Liver (tissue), 9 donors: ENCODE results near the gene LRRC47. TPM values are rescaled to one million over a fixed set of nuclear protein-coding genes. Genes with fewer than 3 reads are reported as not detected.

Source experiments
- DNase-seq: peaks from one replicate; pipeline ENCODE4 v3.0.0-alpha.2; 2017; ENCODE audit warnings: low spot score
- H3K27ac ChIP-seq, 2 donors: one replicate each; pipeline ENCODE4 v1.7.0; 2013; ENCODE audit warnings: inconsistent platforms in 2 of 2, low read length in 2 of 2, control low read depth in 1 of 2, low read depth in 1 of 2, mild to moderate bottlenecking in 1 of 2
- H3K27me3 ChIP-seq, 4 donors: one replicate each; pipeline versions ENCODE4 v1.6.1 to v1.7.0; 2013; ENCODE audit warnings: low read length in 3 of 4, inconsistent platforms in 1 of 4, mild to moderate bottlenecking in 1 of 4, moderate library complexity in 1 of 4; ENCODE audit not compliant: control insufficient read depth in 4 of 4, insufficient read depth in 4 of 4
- H3K36me3 ChIP-seq, 4 donors: one replicate each; pipeline versions ENCODE4 v1.6.1 to v1.7.0; 2013; ENCODE audit warnings: low read length in 3 of 4, mild to moderate bottlenecking in 3 of 4, low read depth in 1 of 4, moderate library complexity in 1 of 4; ENCODE audit not compliant: control insufficient read depth in 4 of 4, insufficient read depth in 3 of 4
- H3K4me1 ChIP-seq, 4 donors: one replicate each; pipeline versions ENCODE4 v1.6.1 to v1.7.0; 2013; ENCODE audit warnings: low read length in 3 of 4, mild to moderate bottlenecking in 3 of 4, moderate library complexity in 1 of 4; ENCODE audit not compliant: control insufficient read depth in 4 of 4, insufficient read depth in 4 of 4
- H3K4me3 ChIP-seq, 3 donors: one replicate each; pipeline versions ENCODE4 v1.6.1 to v1.7.0; 2013; ENCODE audit warnings: low read length in 3 of 3, control low read depth in 1 of 3, low read depth in 1 of 3, mild to moderate bottlenecking in 1 of 3
- H3K9ac ChIP-seq, 2 donors: one replicate each; pipeline ENCODE4 v1.7.0; 2013; ENCODE audit warnings: low read length in 2 of 2, mild to moderate bottlenecking in 2 of 2, moderate library complexity in 2 of 2, control low read depth in 1 of 2, low read depth in 1 of 2
- H3K9me3 ChIP-seq, 4 donors: one replicate each; pipeline versions ENCODE4 v1.6.1 to v1.7.0; 2013; ENCODE audit warnings: low read length in 3 of 4; ENCODE audit not compliant: control insufficient read depth in 4 of 4
- EGR1 ChIP-seq, 2 donors: IDR thresholded peaks; 2 replicates each; pipeline ENCODE4 v1.6.1; 2016 to 2018; ENCODE audit warnings: antibody characterized with exemption in 2 of 2, low read depth in 2 of 2
- FOXA1 ChIP-seq: IDR thresholded peaks from 2 replicates; pipeline ENCODE4 v1.6.1; 2016; ENCODE audit warnings: antibody characterized with exemption
- FOXA2 ChIP-seq: IDR thresholded peaks from 2 replicates; pipeline ENCODE4 v1.6.1; 2016; ENCODE audit warnings: antibody characterized with exemption
- GABPA ChIP-seq, 2 donors: IDR thresholded peaks in 1 of 2; conservative IDR thresholded peaks in 1 of 2; 2 replicates each; pipeline ENCODE4 v1.6.1; 2016; ENCODE audit warnings: antibody characterized with exemption in 2 of 2, mild to moderate bottlenecking in 1 of 2, moderate library complexity in 1 of 2
- HNF4A ChIP-seq, 2 donors: conservative IDR thresholded peaks; 2 replicates each; pipeline ENCODE4 v1.6.1; 2016; ENCODE audit warnings: antibody characterized with exemption in 2 of 2, mild to moderate bottlenecking in 2 of 2
- HNF4G ChIP-seq: IDR thresholded peaks from 2 replicates; pipeline ENCODE4 v1.6.1; 2016; ENCODE audit warnings: antibody characterized with exemption
- JUND ChIP-seq, 2 donors: IDR thresholded peaks; 2 replicates each; pipeline ENCODE4 v1.6.1; 2016; ENCODE audit warnings: antibody characterized with exemption in 2 of 2
- NR2F2 ChIP-seq: IDR thresholded peaks from 2 replicates; pipeline ENCODE4 v1.6.1; 2016; ENCODE audit warnings: antibody characterized with exemption
- RAD21 ChIP-seq, 2 donors: IDR thresholded peaks; 2 replicates each; pipeline ENCODE4 v1.6.1; 2016; ENCODE audit warnings: antibody characterized with exemption in 2 of 2, mild to moderate bottlenecking in 2 of 2
- RXRA ChIP-seq, 2 donors: IDR thresholded peaks; 2 replicates each; pipeline ENCODE4 v1.6.1; 2017 to 2018; ENCODE audit warnings: antibody characterized with exemption in 2 of 2, mild to moderate bottlenecking in 1 of 2
- SP1 ChIP-seq: IDR thresholded peaks from 2 replicates; pipeline ENCODE4 v1.6.1; 2018; ENCODE audit warnings: antibody characterized with exemption, mild to moderate bottlenecking
- TAF1 ChIP-seq: conservative IDR thresholded peaks from 2 replicates; pipeline ENCODE4 v1.6.1; 2016; ENCODE audit warnings: antibody characterized with exemption, mild to moderate bottlenecking
- YY1 ChIP-seq: IDR thresholded peaks from 2 replicates; pipeline ENCODE4 v1.6.1; 2016; ENCODE audit warnings: antibody characterized with exemption, mild to moderate bottlenecking
- WGBS: extraction: QIAGEN DNeasy Blood & Tissue Kit; methylation state at CpG from one replicate; pipeline ENCODE4 v1.1.7; 2013; 5-methylcytosine and 5-hydroxymethylcytosine counted together
- polyA plus RNA-seq, 2 donors: library from polyadenylated mRNA; stranded (reverse) in 1 of 2; unstranded in 1 of 2; fragments of 200-250 nt in 1 of 2; fragments of >200 nt in 1 of 2; fragmentation: Nextera tagmentation in 1 of 2; extraction: Ambion mirVana in 1 of 2; gene quantifications; one replicate each; pipeline versions ENCODE4 v1.2.1 to v1.2.3, GENCODE V29; 2013 to 2015
- total RNA-seq, 2 donors: library from RNA; depleted of rRNA; stranded (reverse); fragments of >200 nt; gene quantifications; one replicate each; pipeline ENCODE4 v1.2.3, GENCODE V29; 2014
- TF ChIP-seq, protein P1 (sequence below): IDR thresholded peaks from 2 replicates; pipeline ENCODE4 v1.6.1; 2016; ENCODE audit warnings: antibody characterized with exemption
- TF ChIP-seq, protein P2 (sequence below): IDR thresholded peaks from 2 replicates; pipeline ENCODE4 v1.6.1; 2016; ENCODE audit warnings: antibody characterized with exemption, mild to moderate bottlenecking
- TF ChIP-seq, protein P3 (sequence below): IDR thresholded peaks from 2 replicates; pipeline ENCODE4 v1.6.1; 2016; ENCODE audit warnings: antibody characterized with exemption
- TF ChIP-seq, protein P4 (sequence below): fragments of 150-350 bp; IDR thresholded peaks from 2 replicates; pipeline ENCODE4 v1.5.1; 2017; ENCODE audit warnings: improper control_type of control experiment, low read depth, low read length; ENCODE audit not compliant: missing input control
- TF ChIP-seq, protein P5 (sequence below): IDR thresholded peaks from 2 replicates; pipeline ENCODE4 v1.6.1; 2016; ENCODE audit warnings: antibody characterized with exemption
- donor health status: healthy.
- donor health status: healthy.
- donor health status: healthy.
- donor health status: healthy.
- donor health status: healthy.

LRRC47 gene
- total and polyA plus RNA-seq, 4 donors: 8.7 to 23.8 (median 15.4) TPM

DNA sequence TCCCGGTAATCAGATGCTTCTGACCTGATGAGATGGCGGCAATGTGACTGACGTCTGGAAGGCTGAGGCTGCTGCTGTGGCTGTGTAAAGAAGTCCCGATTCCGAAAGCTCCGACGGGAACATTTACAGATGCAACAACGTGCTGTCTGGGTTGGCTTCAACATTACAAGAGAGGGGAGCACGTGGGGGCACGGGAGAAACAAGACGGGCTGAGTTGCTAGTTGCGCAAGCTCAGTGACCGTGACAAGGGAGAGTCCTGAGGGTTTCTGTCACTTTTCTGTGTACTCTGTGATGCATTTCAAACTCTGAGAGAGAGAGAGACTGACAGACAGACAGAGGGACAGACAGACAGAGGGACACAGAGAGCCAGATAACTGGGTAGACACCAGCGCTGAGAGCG, 25.6 kb upstream of the LRRC47 start:
- H3K9me3 ChIP-seq: no peaks in the 10 kb centered on the region
- H3K27me3 ChIP-seq: no peaks in the 10 kb centered on the region
- TF ChIP-seq FOXA1 (no peak), HNF4G (no peak), HNF4A (conservative IDR thresholded peaks at IDR 0.05) (no peak), NR2F2 (no peak), YY1 (no peak), TAF1 (no peak), RXRA (IDR thresholded peaks at IDR 0.05) (no peak), GABPA (IDR thresholded peaks at IDR 0.05 in 1 of 2, conservative IDR thresholded peaks at IDR 0.05 in 1 of 2) (no peak), SP1 (no peak), RAD21 (IDR thresholded peaks at IDR 0.05) (no peak), FOXA2 (no peak), JUND (IDR thresholded peaks at IDR 0.05) (no peak), EGR1 (IDR thresholded peaks at IDR 0.05; ENCODE audit: low read depth in 2 of 2) (no peak)
- TF ChIP-seq, protein P1, sequence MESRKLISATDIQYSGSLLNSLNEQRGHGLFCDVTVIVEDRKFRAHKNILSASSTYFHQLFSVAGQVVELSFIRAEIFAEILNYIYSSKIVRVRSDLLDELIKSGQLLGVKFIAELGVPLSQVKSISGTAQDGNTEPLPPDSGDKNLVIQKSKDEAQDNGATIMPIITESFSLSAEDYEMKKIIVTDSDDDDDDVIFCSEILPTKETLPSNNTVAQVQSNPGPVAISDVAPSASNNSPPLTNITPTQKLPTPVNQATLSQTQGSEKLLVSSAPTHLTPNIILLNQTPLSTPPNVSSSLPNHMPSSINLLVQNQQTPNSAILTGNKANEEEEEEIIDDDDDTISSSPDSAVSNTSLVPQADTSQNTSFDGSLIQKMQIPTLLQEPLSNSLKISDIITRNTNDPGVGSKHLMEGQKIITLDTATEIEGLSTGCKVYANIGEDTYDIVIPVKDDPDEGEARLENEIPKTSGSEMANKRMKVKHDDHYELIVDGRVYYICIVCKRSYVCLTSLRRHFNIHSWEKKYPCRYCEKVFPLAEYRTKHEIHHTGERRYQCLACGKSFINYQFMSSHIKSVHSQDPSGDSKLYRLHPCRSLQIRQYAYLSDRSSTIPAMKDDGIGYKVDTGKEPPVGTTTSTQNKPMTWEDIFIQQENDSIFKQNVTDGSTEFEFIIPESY: no peak
- TF ChIP-seq, protein P2, sequence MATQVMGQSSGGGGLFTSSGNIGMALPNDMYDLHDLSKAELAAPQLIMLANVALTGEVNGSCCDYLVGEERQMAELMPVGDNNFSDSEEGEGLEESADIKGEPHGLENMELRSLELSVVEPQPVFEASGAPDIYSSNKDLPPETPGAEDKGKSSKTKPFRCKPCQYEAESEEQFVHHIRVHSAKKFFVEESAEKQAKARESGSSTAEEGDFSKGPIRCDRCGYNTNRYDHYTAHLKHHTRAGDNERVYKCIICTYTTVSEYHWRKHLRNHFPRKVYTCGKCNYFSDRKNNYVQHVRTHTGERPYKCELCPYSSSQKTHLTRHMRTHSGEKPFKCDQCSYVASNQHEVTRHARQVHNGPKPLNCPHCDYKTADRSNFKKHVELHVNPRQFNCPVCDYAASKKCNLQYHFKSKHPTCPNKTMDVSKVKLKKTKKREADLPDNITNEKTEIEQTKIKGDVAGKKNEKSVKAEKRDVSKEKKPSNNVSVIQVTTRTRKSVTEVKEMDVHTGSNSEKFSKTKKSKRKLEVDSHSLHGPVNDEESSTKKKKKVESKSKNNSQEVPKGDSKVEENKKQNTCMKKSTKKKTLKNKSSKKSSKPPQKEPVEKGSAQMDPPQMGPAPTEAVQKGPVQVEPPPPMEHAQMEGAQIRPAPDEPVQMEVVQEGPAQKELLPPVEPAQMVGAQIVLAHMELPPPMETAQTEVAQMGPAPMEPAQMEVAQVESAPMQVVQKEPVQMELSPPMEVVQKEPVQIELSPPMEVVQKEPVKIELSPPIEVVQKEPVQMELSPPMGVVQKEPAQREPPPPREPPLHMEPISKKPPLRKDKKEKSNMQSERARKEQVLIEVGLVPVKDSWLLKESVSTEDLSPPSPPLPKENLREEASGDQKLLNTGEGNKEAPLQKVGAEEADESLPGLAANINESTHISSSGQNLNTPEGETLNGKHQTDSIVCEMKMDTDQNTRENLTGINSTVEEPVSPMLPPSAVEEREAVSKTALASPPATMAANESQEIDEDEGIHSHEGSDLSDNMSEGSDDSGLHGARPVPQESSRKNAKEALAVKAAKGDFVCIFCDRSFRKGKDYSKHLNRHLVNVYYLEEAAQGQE: no peak
- TF ChIP-seq, protein P3, sequence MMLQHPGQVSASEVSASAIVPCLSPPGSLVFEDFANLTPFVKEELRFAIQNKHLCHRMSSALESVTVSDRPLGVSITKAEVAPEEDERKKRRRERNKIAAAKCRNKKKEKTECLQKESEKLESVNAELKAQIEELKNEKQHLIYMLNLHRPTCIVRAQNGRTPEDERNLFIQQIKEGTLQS: no peak
- TF ChIP-seq, protein P4, sequence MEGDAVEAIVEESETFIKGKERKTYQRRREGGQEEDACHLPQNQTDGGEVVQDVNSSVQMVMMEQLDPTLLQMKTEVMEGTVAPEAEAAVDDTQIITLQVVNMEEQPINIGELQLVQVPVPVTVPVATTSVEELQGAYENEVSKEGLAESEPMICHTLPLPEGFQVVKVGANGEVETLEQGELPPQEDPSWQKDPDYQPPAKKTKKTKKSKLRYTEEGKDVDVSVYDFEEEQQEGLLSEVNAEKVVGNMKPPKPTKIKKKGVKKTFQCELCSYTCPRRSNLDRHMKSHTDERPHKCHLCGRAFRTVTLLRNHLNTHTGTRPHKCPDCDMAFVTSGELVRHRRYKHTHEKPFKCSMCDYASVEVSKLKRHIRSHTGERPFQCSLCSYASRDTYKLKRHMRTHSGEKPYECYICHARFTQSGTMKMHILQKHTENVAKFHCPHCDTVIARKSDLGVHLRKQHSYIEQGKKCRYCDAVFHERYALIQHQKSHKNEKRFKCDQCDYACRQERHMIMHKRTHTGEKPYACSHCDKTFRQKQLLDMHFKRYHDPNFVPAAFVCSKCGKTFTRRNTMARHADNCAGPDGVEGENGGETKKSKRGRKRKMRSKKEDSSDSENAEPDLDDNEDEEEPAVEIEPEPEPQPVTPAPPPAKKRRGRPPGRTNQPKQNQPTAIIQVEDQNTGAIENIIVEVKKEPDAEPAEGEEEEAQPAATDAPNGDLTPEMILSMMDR: no peak
- TF ChIP-seq, protein P5, sequence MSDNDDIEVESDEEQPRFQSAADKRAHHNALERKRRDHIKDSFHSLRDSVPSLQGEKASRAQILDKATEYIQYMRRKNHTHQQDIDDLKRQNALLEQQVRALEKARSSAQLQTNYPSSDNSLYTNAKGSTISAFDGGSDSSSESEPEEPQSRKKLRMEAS: no peak
- H3K9ac ChIP-seq: no peak overlapping the region
- H3K4me3 ChIP-seq: no peak overlapping the region
- 89% methylated on average over 15 of the region's 15 CpGs for WGBS
- H3K4me1 ChIP-seq: no peaks in the 10 kb centered on the region
- peaks cover 0 to 66% (median 31%) of the 10 kb centered on the region in 4 donors for H3K36me3 ChIP-seq
- H3K27ac ChIP-seq: no peak overlapping the region
- DNase-seq: no peak
